NT2/D1 (cell line): Measurements from ENCODE around the gene PPFIBP1.

Experiments
- YY1 ChIP-seq: IDR thresholded peaks from 2 replicates; pipeline ENCODE4 v1.6.1; 2011; ENCODE audit not compliant: insufficient read length, insufficient read depth
- ZNF274 ChIP-seq: IDR thresholded peaks from 2 replicates; pipeline ENCODE4 v1.6.1; 2011; ENCODE audit warnings: mild to moderate bottlenecking, low read depth, low read length

GRCh38 chr12:27743601-27744000 lies 219.6 kb downstream of the PPFIBP1 start:
- TF ChIP-seq YY1 = no peak
- TF ChIP-seq ZNF274 = no peak
